IPS-15b (cell line): ENCODE data around the gene XYLT2.
"Not testable (repeated sequence)": the region's sequence is repeated elsewhere in the genome, so short reads cannot be mapped to it uniquely, and the experiment has no call there.

ENCODE experiments used
- H3K27me3 ChIP-seq: one replicate; pipeline ENCODE4 v1.6.1; 2013; ENCODE audit warnings: low read length; ENCODE audit not compliant: control insufficient read depth, insufficient read depth
- H3K36me3 ChIP-seq: one replicate; pipeline ENCODE4 v1.6.1; 2013; ENCODE audit warnings: low read length; ENCODE audit not compliant: control insufficient read depth, insufficient read depth
- H3K4me1 ChIP-seq: one replicate; pipeline ENCODE4 v1.6.1; 2013; ENCODE audit warnings: mild to moderate bottlenecking, low read length; ENCODE audit not compliant: control insufficient read depth, insufficient read depth
- H3K4me3 ChIP-seq: one replicate; pipeline ENCODE4 v1.5.1; 2013; ENCODE audit warnings: low read depth, low read length
- H3K9ac ChIP-seq: one replicate; pipeline ENCODE4 v1.6.1; 2013; ENCODE audit warnings: low read depth, mild to moderate bottlenecking, low read length
- H3K9me3 ChIP-seq: one replicate; pipeline ENCODE4 v1.6.1; 2013; ENCODE audit warnings: mild to moderate bottlenecking, low read length; ENCODE audit not compliant: control insufficient read depth, insufficient read depth

Gene XYLT2

GRCh38 chr17:50310455-50311111 is 35.3 kb upstream of the XYLT2 start:
- no peak overlapping the region for H3K4me3 ChIP-seq
- no peaks in the 10 kb centered on the region for H3K9me3 ChIP-seq
- H3K36me3 ChIP-seq: no peaks in the 10 kb centered on the region
- no peak overlapping the region for H3K9ac ChIP-seq
- H3K4me1 ChIP-seq: peaks cover 6% of the 10 kb centered on the region
- H3K27me3 ChIP-seq: no peaks in the 10 kb centered on the region

DNA sequence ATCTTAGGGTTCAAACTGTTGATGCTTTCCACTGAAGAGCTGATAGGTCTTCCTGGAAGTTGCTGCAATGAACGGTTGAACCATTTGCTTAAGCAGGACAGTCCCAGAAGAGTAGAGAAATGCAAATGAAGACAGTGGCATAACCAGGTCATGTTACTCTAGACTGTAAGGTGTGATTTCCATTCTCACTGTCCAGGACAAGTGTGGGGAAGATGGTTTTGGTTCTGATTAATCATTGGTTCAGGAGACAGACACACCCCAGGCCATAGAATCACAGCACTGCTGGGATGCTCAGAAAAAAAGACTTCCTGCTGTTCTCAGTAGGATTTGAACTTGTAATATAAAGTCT is 34.8 kb upstream of the XYLT2 start:
- no peaks in the 10 kb centered on the region for H3K36me3 ChIP-seq
- no peak overlapping the region for H3K4me3 ChIP-seq
- H3K27me3 ChIP-seq: no peaks in the 10 kb centered on the region
- no peak overlapping the region for H3K9ac ChIP-seq
- peaks cover 6% of the 10 kb centered on the region for H3K4me1 ChIP-seq
- no peaks in the 10 kb centered on the region for H3K9me3 ChIP-seq

DNA sequence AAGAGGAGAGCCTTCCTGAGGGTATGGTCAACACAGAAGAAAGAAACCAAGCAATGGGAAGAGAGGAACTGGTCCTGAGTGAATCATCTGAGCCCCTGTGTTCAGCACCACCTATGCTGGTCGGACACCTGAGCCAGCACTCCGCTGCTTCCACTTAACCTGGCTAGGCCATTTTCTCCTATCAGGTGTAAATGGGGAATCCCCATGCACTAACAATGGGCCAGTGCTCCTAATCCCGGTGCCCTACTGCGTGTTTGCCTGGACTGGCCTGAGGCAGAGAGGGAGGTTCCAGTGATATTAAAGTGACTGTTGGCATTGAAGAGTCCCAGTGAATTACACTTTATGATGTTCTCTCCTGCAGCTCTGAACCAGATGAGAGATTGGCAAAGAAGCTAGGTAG is 34.4 kb upstream of the XYLT2 start:
- H3K27me3 ChIP-seq: no peaks in the 10 kb centered on the region
- H3K9me3 ChIP-seq: no peaks in the 10 kb centered on the region

GRCh38 chr17:50312308-50312707 is 33.6 kb upstream of the XYLT2 start:
- H3K9ac ChIP-seq: no peak overlapping the region
- no peaks in the 10 kb centered on the region for H3K36me3 ChIP-seq
- H3K9me3 ChIP-seq: no peaks in the 10 kb centered on the region
- H3K27me3 ChIP-seq: no peaks in the 10 kb centered on the region
- no peak overlapping the region for H3K4me3 ChIP-seq
- peaks cover 6% of the 10 kb centered on the region for H3K4me1 ChIP-seq

More for the DNA sequence above, 34.4 kb upstream of the XYLT2 start:
- Histone ChIP-seq H3K9ac (no peak overlapping the region), H3K4me3 (no peak overlapping the region), H3K4me1 (peaks cover 6% of the 10 kb centered on the region), H3K36me3 (no peaks in the 10 kb centered on the region)

DNA sequence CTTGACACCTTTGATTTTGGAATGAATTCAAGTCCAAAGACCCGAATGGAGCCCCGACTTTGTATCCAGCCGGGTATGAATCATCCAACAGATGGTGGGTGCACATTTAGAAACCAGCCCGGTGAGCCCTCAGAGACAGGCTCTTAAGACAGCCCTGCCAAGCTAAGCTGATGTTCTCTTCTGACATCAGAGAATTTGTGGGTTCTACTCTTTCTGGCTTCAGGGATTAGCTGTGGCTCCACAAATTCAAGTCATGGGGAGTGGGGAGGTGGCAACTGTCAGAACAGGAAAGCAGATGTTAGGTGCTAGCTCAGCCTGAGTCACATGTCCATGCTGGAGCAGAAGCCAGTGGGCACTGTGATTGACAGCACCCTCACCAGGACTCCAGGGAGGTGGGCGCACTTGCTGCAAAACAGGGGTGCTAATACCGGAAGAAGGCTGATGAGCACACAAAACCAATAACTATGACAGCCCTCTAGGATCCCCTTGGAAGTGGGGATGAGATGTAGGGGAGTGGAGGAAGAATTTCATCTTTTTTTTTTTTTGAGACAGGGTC is 31.4 kb upstream of the XYLT2 start:
- Histone ChIP-seq H3K4me1 (peaks cover 11% of the 10 kb centered on the region), H3K4me3 (no peak overlapping the region), H3K27me3 (no peaks in the 10 kb centered on the region), H3K9ac (no peak overlapping the region), H3K36me3 (no peaks in the 10 kb centered on the region), H3K9me3 (no peaks in the 10 kb centered on the region)

DNA sequence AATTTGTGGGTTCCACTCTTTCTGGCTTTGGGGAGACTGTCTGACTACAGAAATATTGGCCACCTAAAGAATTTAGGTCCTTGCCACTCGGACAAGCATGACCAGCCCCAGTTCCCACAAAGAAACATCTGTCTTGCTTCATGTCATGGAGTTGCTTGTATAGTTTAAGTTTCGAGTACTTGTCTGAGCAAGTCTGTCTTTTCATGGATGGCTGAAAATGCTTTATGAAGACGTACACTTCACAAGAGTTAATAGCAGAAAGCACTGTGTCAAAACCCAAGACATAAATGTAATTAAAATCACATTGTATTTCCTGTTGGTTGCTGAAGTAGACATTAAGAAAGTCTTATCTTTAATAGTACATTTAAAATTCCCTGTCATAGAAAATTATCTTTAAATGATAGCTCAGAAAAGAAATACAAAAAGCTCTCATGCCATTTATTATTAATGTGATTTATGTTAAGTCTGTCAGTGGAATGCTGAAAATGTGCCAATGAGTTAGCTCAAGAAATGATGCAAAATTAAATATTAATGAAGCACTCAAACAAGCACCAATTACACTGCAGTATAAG is 29.8 kb upstream of the XYLT2 start:
- Histone ChIP-seq H3K27me3 (no peaks in the 10 kb centered on the region), H3K9ac (no peak overlapping the region), H3K4me3 (no peak overlapping the region), H3K36me3 (no peaks in the 10 kb centered on the region), H3K4me1 (peaks cover 7% of the 10 kb centered on the region), H3K9me3 (no peaks in the 10 kb centered on the region)

- not testable (repeated sequence) for H3K27me3 ChIP-seq, H3K36me3 ChIP-seq, H3K4me3 ChIP-seq
These were observed 29.3 kb upstream of the XYLT2 start for GRCh38 chr17:50316660-50317059.

GRCh38 chr17:50317121-50317520 is 28.8 kb upstream of the XYLT2 start:
- H3K4me1 ChIP-seq: peaks cover 5% of the 10 kb centered on the region
- no peak overlapping the region for H3K9ac ChIP-seq
- H3K36me3 ChIP-seq: no peaks in the 10 kb centered on the region
- H3K4me3 ChIP-seq: no peak overlapping the region
- no peaks in the 10 kb centered on the region for H3K9me3 ChIP-seq
- H3K27me3 ChIP-seq: no peaks in the 10 kb centered on the region

More at GRCh38 chr17:50316660-50317059, 29.3 kb upstream of the XYLT2 start:
- not testable (repeated sequence) for H3K9ac ChIP-seq, H3K9me3 ChIP-seq, H3K4me1 ChIP-seq

- Histone ChIP-seq H3K9me3 (no peaks in the 10 kb centered on the region), H3K4me3 (no peak overlapping the region), H3K9ac (peak overlapping the region; percentile 26), H3K36me3 (no peaks in the 10 kb centered on the region), H3K4me1 (peaks cover 5% of the 10 kb centered on the region), H3K27me3 (no peaks in the 10 kb centered on the region)
These were observed 27.2 kb upstream of the XYLT2 start for GRCh38 chr17:50318501-50319285.

DNA sequence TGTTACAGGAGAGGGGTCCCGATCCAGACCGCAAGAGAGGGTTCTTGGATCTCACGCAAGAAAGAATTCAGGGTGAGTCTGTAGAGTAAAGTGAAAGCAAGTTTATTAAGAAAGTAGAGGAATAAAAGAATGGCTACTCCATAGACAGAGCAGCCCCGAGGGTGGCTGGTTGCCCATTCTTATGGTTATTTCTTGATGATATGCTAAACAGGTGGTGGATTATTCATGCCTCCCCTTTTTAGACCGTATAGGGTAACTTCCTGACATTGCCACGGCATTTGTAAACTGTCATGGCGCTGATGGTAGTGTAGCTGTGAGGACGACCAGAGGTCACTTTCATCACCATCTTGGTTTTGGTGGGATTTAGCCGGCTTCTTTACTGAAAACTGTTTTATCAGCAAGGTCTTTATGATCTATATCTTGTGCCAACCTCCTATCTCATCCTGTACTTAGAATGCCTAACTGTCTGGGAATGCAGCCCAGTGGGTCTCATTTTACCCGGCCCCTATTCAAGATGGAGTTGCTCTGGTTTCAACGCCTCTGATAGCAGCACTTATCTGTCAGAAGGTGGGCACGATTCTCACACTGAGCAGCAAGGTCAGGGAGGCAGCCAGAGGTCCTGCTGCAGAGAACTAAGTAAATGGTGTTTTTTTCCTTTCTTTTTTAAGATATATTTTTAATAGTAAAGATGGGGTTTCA is 26.5 kb upstream of the XYLT2 start:
- peaks cover 5% of the 10 kb centered on the region for H3K4me1 ChIP-seq
- no peak overlapping the region for H3K9ac ChIP-seq
- H3K4me3 ChIP-seq: no peak overlapping the region
- H3K9me3 ChIP-seq: no peaks in the 10 kb centered on the region
- no peaks in the 10 kb centered on the region for H3K36me3 ChIP-seq
- no peaks in the 10 kb centered on the region for H3K27me3 ChIP-seq

DNA sequence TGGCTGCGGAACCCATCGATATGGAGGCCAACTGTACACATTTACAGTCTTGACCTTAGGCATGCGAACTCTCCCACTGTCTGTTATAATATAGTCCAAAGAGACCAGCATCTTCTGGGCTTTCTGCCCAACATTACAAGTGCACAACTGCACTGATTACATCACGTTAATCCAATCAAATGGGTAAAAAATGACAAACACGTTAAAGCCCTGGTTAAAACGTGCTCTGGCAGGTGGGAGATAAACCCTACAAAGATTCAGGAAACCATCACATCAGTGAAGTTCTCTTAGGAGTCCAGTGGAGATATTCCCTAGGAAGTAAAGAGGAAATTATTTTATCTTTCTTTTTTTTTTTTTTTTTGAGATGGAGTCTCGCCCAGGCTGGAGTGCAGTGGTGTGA is 23.7 kb upstream of the XYLT2 start:
- Histone ChIP-seq H3K36me3 (no peaks in the 10 kb centered on the region), H3K9ac (no peak overlapping the region), H3K4me3 (no peak overlapping the region), H3K9me3 (no peaks in the 10 kb centered on the region), H3K27me3 (no peaks in the 10 kb centered on the region), H3K4me1 (peaks cover 5% of the 10 kb centered on the region)
